ENCODE results near the gene TXK.

DNA sequence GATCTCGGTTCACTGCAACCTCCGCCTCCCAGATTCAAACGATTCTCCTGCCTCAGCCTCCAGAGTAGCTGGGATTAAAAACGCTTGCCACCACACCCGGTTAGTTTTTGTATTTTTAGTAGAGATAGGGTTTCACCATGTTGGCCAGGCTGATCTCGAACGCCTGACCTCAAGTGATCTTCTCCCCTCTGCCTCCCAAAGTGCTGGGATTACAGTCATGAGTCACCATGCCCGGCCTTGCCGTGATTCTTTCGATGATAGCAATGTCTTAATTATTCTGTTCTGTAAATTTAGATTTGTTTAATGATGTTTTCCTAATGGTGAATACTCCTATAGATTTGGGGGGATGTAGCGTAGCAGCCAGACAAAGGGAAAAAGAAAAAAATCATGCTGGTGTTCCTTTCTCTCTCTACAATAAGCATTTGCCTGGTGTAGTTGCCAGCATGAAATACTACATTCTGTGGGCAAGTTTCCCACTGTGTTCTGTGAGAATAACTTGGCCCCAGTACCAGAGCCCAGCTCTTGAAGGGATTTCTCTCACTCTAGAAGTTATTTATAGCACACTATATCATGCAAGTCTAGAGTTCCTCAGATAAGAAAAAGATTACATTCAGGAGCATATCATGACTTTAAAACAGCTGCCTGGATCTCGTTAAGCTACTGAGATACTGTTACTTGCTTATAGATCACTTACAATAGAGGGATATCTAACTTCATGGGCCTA is 102.1 kb downstream of the TXK start:
- TF ChIP-seq, protein P1, sequence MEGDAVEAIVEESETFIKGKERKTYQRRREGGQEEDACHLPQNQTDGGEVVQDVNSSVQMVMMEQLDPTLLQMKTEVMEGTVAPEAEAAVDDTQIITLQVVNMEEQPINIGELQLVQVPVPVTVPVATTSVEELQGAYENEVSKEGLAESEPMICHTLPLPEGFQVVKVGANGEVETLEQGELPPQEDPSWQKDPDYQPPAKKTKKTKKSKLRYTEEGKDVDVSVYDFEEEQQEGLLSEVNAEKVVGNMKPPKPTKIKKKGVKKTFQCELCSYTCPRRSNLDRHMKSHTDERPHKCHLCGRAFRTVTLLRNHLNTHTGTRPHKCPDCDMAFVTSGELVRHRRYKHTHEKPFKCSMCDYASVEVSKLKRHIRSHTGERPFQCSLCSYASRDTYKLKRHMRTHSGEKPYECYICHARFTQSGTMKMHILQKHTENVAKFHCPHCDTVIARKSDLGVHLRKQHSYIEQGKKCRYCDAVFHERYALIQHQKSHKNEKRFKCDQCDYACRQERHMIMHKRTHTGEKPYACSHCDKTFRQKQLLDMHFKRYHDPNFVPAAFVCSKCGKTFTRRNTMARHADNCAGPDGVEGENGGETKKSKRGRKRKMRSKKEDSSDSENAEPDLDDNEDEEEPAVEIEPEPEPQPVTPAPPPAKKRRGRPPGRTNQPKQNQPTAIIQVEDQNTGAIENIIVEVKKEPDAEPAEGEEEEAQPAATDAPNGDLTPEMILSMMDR (conservative IDR thresholded peaks at IDR 0.05; ENCODE audit: low read length), result no peak
- no peak for TF ChIP-seq EZH2phosphoT487 (IDR thresholded peaks at IDR 0.05; ENCODE audit: borderline replicate concordance)
